ENCODE results near the gene OPTC.

Gene OPTC

GRCh38 chr1:203520315-203520714 lies 26.4 kb downstream of the OPTC start:
- no peak for DNase-seq (ENCODE audit: low read depth)
- no peak overlapping the region for H3K4me3 ChIP-seq (ENCODE audit: low read depth, low read length)
- TF ChIP-seq, protein P1, sequence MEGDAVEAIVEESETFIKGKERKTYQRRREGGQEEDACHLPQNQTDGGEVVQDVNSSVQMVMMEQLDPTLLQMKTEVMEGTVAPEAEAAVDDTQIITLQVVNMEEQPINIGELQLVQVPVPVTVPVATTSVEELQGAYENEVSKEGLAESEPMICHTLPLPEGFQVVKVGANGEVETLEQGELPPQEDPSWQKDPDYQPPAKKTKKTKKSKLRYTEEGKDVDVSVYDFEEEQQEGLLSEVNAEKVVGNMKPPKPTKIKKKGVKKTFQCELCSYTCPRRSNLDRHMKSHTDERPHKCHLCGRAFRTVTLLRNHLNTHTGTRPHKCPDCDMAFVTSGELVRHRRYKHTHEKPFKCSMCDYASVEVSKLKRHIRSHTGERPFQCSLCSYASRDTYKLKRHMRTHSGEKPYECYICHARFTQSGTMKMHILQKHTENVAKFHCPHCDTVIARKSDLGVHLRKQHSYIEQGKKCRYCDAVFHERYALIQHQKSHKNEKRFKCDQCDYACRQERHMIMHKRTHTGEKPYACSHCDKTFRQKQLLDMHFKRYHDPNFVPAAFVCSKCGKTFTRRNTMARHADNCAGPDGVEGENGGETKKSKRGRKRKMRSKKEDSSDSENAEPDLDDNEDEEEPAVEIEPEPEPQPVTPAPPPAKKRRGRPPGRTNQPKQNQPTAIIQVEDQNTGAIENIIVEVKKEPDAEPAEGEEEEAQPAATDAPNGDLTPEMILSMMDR (conservative IDR thresholded peaks at IDR 0.05; ENCODE audit: low read depth, low read length): no peak

DNA sequence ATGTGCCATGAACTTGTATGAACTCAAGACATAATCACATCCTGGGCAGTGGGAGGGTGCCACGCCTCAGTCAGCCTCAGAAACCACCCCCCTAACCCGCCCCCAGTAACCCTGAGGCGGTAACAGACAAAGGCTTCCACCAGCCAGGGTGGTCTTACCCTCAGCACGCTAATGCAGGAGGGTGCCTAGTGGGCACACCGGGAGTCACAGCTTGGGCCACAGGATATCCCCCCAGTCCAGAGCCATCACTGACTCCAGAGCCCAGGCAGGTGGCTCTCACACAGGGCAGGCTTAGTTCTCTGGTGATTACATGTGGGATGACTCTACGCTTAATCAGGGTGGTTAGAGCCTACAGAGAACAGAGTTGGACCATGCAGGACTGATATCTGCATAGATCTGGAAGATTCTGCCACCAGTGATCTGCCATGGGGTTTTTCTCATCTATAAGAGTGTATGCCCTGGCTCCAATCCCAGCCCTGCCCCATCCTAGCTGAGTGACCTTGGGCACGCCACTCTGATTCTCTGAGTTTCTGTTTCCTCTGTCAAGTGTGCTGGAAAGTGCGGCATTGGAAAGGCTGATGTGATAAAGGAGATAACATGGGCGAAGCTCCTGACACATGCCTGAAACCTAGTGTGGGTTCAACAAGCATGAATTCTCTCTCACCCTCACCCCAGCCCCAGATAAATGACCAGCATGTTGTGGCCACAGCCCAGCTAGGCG lies 27.3 kb downstream of the OPTC start:
- DNase-seq (ENCODE audit: low read depth): no peak
- TF ChIP-seq, protein P1 (conservative IDR thresholded peaks at IDR 0.05; ENCODE audit: low read depth, low read length): no peak

GRCh38 chr1:203521812-203522211 lies 27.9 kb downstream of the OPTC start:
- no peak overlapping the region for H3K4me3 ChIP-seq (ENCODE audit: low read depth, low read length)
- TF ChIP-seq, protein P1 (conservative IDR thresholded peaks at IDR 0.05; ENCODE audit: low read depth, low read length): no peak
- DNase-seq (ENCODE audit: low read depth): no peak

More for the DNA sequence above, 27.3 kb downstream of the OPTC start:
- no peak overlapping the region for H3K4me3 ChIP-seq (ENCODE audit: low read depth, low read length)

DNA sequence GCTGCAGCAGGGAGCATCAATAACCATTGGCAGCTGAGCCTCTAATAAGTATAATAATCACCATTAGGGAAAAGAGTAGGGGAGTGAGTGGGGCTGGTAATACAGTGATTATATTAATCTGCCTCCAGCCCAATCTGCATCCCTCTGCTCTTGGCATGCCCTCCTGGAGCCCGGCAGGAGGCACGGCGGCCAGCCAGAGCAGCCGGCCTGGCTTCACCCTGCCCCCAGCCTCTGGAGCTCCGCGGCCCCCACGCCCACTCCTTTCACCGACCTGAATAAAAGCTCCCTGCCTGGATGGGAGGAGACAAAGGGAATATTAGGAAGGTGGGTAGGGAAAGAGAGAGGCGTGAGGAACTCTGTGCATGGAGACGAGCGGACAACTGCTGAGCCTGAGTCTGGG lies 28.3 kb downstream of the OPTC start:
- TF ChIP-seq, protein P1 (conservative IDR thresholded peaks at IDR 0.05; ENCODE audit: low read depth, low read length): peak; percentile 17
- peak overlapping the region; percentile 8 for H3K4me3 ChIP-seq (ENCODE audit: low read depth, low read length)
- DNase-seq (ENCODE audit: low read depth): no peak

DNA sequence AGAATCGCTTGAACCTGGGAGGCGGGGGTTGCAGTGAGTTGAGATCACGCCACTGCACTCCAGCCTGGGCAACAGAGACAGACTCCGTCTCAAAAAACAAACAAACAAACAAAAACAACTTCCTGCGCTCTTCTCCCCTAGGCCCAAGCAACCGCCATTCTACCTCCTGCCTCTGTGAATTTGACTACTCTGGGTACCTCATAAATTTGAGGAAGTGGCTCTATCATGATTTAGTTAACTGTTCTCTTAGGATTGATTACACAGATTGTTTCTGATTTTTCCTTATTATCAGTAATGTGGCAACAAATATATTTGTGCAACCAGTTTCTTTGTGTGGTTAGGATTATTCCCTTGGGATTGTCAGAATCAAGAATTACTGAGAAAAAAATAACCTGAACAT lies 29.7 kb downstream of the OPTC start:
- no peak for DNase-seq (ENCODE audit: low read depth)
- H3K4me3 ChIP-seq (ENCODE audit: low read depth, low read length): no peak overlapping the region
- TF ChIP-seq, protein P1 (conservative IDR thresholded peaks at IDR 0.05; ENCODE audit: low read depth, low read length): no peak

DNA sequence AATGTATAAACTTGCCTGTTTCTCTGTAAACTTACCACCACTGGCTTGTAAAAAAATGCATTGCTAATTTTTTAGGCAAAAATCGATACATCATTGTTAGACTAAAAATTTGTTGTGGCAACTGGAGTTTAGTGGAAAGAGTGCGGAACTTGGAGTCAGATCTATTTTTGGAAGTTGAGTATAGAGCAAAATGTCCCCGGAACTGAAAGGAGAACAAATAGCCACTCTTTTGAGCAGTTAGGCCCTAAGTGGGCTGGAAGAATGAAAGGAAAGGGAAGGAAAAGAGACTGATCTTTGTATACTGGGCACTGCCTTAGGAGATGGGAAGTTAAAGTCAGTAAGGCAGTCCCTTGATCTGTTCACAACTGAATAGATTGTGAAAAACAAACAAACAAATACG lies 30.2 kb downstream of the OPTC start:
- no peak for DNase-seq (ENCODE audit: low read depth)
- TF ChIP-seq, protein P1 (conservative IDR thresholded peaks at IDR 0.05; ENCODE audit: low read depth, low read length): no peak
- H3K4me3 ChIP-seq (ENCODE audit: low read depth, low read length): no peak overlapping the region

- no peak overlapping the region for H3K4me3 ChIP-seq (ENCODE audit: low read depth, low read length)
- TF ChIP-seq, protein P1 (conservative IDR thresholded peaks at IDR 0.05; ENCODE audit: low read depth, low read length): no peak
- DNase-seq (ENCODE audit: low read depth): no peak
Observed at GRCh38 chr1:203524824-203525223, 30.9 kb downstream of the OPTC start.

Measured in choroid plexus epithelial cell (primary cell).